Prostate gland (tissue), 2 donors: ENCODE measurements around the gene DGKG. TPM values are rescaled to one million over a fixed set of nuclear protein-coding genes. Genes with fewer than 3 reads are reported as not detected.

ENCODE experiments used
- DNase-seq: peaks from one replicate; pipeline ENCODE4 v3.0.0-alpha.2; 2019; ENCODE audit warnings: low spot score
- H3K27ac ChIP-seq, 2 donors: fragments of 200-600 bp; sonication (generic); 2 replicates each; pipeline ENCODE4 v1.5.1; 2017 to 2019
- H3K27me3 ChIP-seq: fragments of 200-600 bp; sonication (generic); replicated peaks from 2 replicates; pipeline ENCODE4 v1.5.1; 2019; ENCODE audit not compliant: insufficient read depth
- H3K36me3 ChIP-seq, 2 donors: fragments of 200-600 bp; sonication (generic); 1 replicate in 1 of 2; 2 replicates in 1 of 2; pipeline versions ENCODE4 v1.5.1 to v1.8.1; 2017 to 2019
- H3K4me1 ChIP-seq: fragments of 200-600 bp; sonication (generic); replicated peaks from 2 replicates; pipeline ENCODE4 v1.5.1; 2019
- H3K4me3 ChIP-seq, 2 donors: fragments of 200-600 bp; sonication (generic); 2 replicates each; pipeline ENCODE4 v1.5.1; 2017 to 2019
- H3K9me3 ChIP-seq: fragments of 200-600 bp; sonication (generic); 2 replicates; pipeline ENCODE4 v1.5.1; 2017
- CTCF ChIP-seq, 4 experiments: fragments of 200-600 bp in 2 of 4; fragments of 450-650 bp in 2 of 4; sonication (generic) in 2 of 4; IDR thresholded peaks; 1 replicate in 3 of 4; 2 replicates in 1 of 4; pipeline ENCODE4 v1.5.1; 2016 to 2019; ENCODE audit warnings: antibody characterized with exemption in 4 of 4, mild to moderate bottlenecking in 2 of 4, moderate library complexity in 2 of 4
- POLR2A ChIP-seq: fragments of 450-650 bp; IDR thresholded peaks from one replicate; pipeline ENCODE4 v1.6.1; 2016; ENCODE audit warnings: antibody characterized with exemption, mild to moderate bottlenecking
- POLR2AphosphoS5 ChIP-seq: sonication (generic); formaldehyde crosslinking; IDR thresholded peaks from one replicate; pipeline ENCODE4 v1.6.1; 2017; ENCODE audit warnings: antibody characterized with exemption
- WGBS: methylation state at CpG from one replicate; pipeline ENCODE4 v1.1.5; 2018; 5-methylcytosine and 5-hydroxymethylcytosine counted together
- intact Hi-C: fragments of 100-400 bp; cut with DNase I; formaldehyde crosslinking; loops from one replicate; pipeline ENCODE4 v1.14.2; 2022
- total RNA-seq, 2 donors: library from RNA; depleted of rRNA; stranded (reverse); fragments of >200 nt; gene quantifications; one replicate each; pipeline ENCODE4 v1.1.0, GENCODE V29; 2016

DGKG gene
- total RNA-seq, 2 donors from 2014 or later = 1.2 to 2.2 TPM

- H3K27me3 ChIP-seq = no peaks in the 10 kb centered on the region
- H3K4me3 ChIP-seq = no peak overlapping the region
- H3K27ac ChIP-seq = no peak overlapping the region
- 70% methylated on average over 4 of the region's 4 CpGs for WGBS
- no peaks in the 10 kb centered on the region for H3K9me3 ChIP-seq
- no peaks in the 10 kb centered on the region for H3K36me3 ChIP-seq
- no peak for DNase-seq
- no peaks in the 10 kb centered on the region for H3K4me1 ChIP-seq
- TF ChIP-seq CTCF (IDR thresholded peaks at IDR 0.05) (no peak), POLR2AphosphoS5 (no peak), POLR2A (no peak)
- intact Hi-C loops = no loop called here
These were observed 22.7 kb downstream of the DGKG start for GRCh38 chr3:186339180-186339918.

DNA sequence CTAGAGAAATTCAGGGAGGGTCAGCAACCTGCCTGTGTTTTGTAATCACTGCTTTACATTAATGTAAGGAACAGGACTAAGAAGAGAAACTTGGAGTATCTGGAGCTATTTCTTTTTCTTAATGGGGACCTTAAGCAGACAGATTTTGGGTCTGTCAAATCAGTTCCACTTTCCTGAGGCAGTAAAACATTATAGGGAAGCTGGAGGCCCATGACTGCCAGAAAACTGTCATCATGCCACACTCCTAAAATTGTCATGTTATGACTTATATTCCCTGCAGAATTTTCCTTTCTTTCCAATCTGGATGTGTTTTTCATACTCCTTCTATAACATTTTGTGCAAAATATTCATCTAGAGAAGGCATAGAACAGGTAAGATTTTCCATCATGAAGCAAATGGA is 28.8 kb downstream of the DGKG start:
- Histone ChIP-seq H3K9me3 (no peaks in the 10 kb centered on the region), H3K4me3 (no peak overlapping the region), H3K36me3 (no peaks in the 10 kb centered on the region), H3K27ac (no peak overlapping the region), H3K4me1 (no peaks in the 10 kb centered on the region), H3K27me3 (no peaks in the 10 kb centered on the region)
- intact Hi-C loops = no loop called here
- TF ChIP-seq POLR2A (no peak), CTCF (IDR thresholded peaks at IDR 0.05) (no peak), POLR2AphosphoS5 (no peak)
- DNase-seq = no peak

- no peaks in the 10 kb centered on the region for H3K27me3 ChIP-seq
- H3K27ac ChIP-seq = no peak overlapping the region
- no peak overlapping the region for H3K4me3 ChIP-seq
- TF ChIP-seq POLR2AphosphoS5 (no peak), POLR2A (no peak), CTCF (IDR thresholded peaks at IDR 0.05) (no peak)
- WGBS = 88% methylated on average over 6 of the region's 6 CpGs
- intact Hi-C loops = no loop called here
- H3K4me1 ChIP-seq = no peaks in the 10 kb centered on the region
- H3K9me3 ChIP-seq = no peaks in the 10 kb centered on the region
- H3K36me3 ChIP-seq = no peaks in the 10 kb centered on the region
- DNase-seq = no peak
These were observed 31.1 kb downstream of the DGKG start for GRCh38 chr3:186330772-186331460.

DNA sequence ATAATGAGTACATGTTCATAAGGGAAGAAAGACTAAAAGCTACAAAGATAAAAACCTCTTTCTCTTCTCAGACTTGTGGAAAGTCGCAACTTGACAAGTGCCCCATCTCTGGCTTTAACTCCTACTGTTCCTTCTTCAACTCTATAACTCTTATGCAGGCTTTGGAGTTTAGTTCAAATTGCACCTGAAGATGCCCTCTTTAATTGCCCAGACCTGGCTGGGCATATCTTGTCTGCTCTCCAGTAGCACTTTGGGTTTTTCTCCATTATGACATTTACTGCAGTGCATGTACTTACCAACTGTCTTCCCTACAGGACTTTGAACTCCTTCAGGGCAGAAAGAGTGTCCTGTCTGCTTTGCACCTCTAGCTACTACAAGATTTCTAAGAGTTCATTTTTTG is 32.4 kb downstream of the DGKG start:
- Histone ChIP-seq H3K4me1 (no peaks in the 10 kb centered on the region), H3K36me3 (no peaks in the 10 kb centered on the region), H3K27me3 (no peaks in the 10 kb centered on the region), H3K9me3 (no peaks in the 10 kb centered on the region), H3K4me3 (no peak overlapping the region), H3K27ac (no peak overlapping the region)
- no peak for DNase-seq
- TF ChIP-seq POLR2AphosphoS5 (no peak), CTCF (IDR thresholded peaks at IDR 0.05) (no peak), POLR2A (no peak)
- intact Hi-C loops = no loop called here
- 78% methylated on average over 1 of the region's 1 CpG for WGBS
